SU-DHL-6 (cell line): ENCODE results near the gene DSCAML1.

Experiments
- H2AFZ ChIP-seq: fragments of 200-600 bp; sonication (generic); 2 replicates; pipeline ENCODE4 v1.6.1; 2014; ENCODE audit warnings: low read depth, mild to moderate bottlenecking, moderate library complexity, mixed read lengths, antibody characterized with exemption, low read length; ENCODE audit not compliant: severe bottlenecking
- H3F3A ChIP-seq: fragments of 200-600 bp; shearing (Covaris generic); 2 replicates; pipeline ENCODE4 v1.6.0; 2016; ENCODE audit warnings: antibody characterized with exemption, mild to moderate bottlenecking; ENCODE audit not compliant: insufficient read depth
- H3K27ac ChIP-seq: fragments of 200-600 bp; sonication (generic); 2 replicates; pipeline ENCODE4 v1.5.1; 2016; ENCODE audit warnings: low read depth, mild to moderate bottlenecking, low read length, moderate library complexity, mixed read lengths
- H3K27me3 ChIP-seq: fragments of 200-600 bp; sonication (generic), shearing (Covaris generic); 2 replicates; pipeline ENCODE4 v1.6.0; 2014; ENCODE audit warnings: mild to moderate bottlenecking, low read length
- H3K36me3 ChIP-seq: fragments of 200-600 bp; sonication (generic); 2 replicates; pipeline ENCODE4 v1.6.1; 2014; ENCODE audit warnings: mild to moderate bottlenecking, low read length, mixed read lengths
- H3K4me2 ChIP-seq: fragments of 300-600, 200-600 bp; shearing (Covaris generic), sonication (generic); 2 replicates; pipeline ENCODE4 v1.6.0; 2014; ENCODE audit warnings: low read length, low read depth, mild to moderate bottlenecking; ENCODE audit not compliant: poor library complexity, severe bottlenecking
- H3K4me3 ChIP-seq: fragments of 200-600 bp; sonication (generic); 2 replicates; pipeline ENCODE4 v1.5.1; 2014; ENCODE audit warnings: antibody characterized with exemption, low read length, mild to moderate bottlenecking, mixed read lengths; ENCODE audit not compliant: insufficient read depth, poor library complexity, severe bottlenecking
- H3K79me2 ChIP-seq: fragments of 200-600 bp; sonication (generic); 2 replicates; pipeline ENCODE4 v1.6.1; 2014; ENCODE audit warnings: mild to moderate bottlenecking, low read length, moderate library complexity; ENCODE audit not compliant: insufficient read depth
- H3K9ac ChIP-seq: fragments of 200-600 bp; sonication (generic); 2 replicates; pipeline ENCODE4 v1.7.0; 2014; ENCODE audit warnings: mild to moderate bottlenecking, low read length
- H3K9me2 ChIP-seq: fragments of 200-600 bp; sonication (generic); replicated peaks from 2 replicates; pipeline ENCODE4 v1.6.1; 2014; ENCODE audit warnings: low read length; ENCODE audit not compliant: insufficient read depth
- H3K9me3 ChIP-seq: fragments of 200-600 bp; sonication (generic); 2 replicates; pipeline ENCODE4 v1.6.1; 2014; ENCODE audit warnings: low read length, mixed read lengths; ENCODE audit not compliant: insufficient read depth
- H4K20me1 ChIP-seq: fragments of 200-600 bp; sonication (generic); 2 replicates; pipeline ENCODE4 v1.6.1; 2014; ENCODE audit warnings: low read depth, mild to moderate bottlenecking, antibody characterized with exemption, low read length, moderate library complexity, mixed read lengths
- EZH2phosphoT487 ChIP-seq: fragments of 200-600 bp; sonication (generic), shearing (Covaris generic); conservative IDR thresholded peaks from 2 replicates; pipeline ENCODE4 v1.6.1; 2018; ENCODE audit warnings: mild to moderate bottlenecking, antibody characterized with exemption, low read length, moderate library complexity, mixed read lengths
- TF ChIP-seq, protein P1 (sequence below): fragments of 200-600 bp; sonication (generic); IDR thresholded peaks from one replicate; pipeline ENCODE4 v1.5.1; 2017; ENCODE audit warnings: antibody characterized with exemption, mild to moderate bottlenecking, low read length, moderate library complexity; ENCODE audit not compliant: insufficient read depth, poor library complexity, severe bottlenecking

Gene DSCAML1

GRCh38 chr11:117782101-117782500, 14.9 kb downstream of the DSCAML1 start:
- no peak overlapping the region for H2AFZ ChIP-seq
- no peaks in the 10 kb centered on the region for H4K20me1 ChIP-seq
- H3F3A ChIP-seq, result no peaks in the 10 kb centered on the region
- no peak overlapping the region for H3K9ac ChIP-seq
- H3K4me2 ChIP-seq, result no peak overlapping the region
- no peaks in the 10 kb centered on the region for H3K36me3 ChIP-seq
- no peaks in the 10 kb centered on the region for H3K79me2 ChIP-seq
- no peak overlapping the region for H3K4me3 ChIP-seq
- no peaks in the 10 kb centered on the region for H3K9me2 ChIP-seq
- TF ChIP-seq EZH2phosphoT487, result no peak
- TF ChIP-seq, protein P1, sequence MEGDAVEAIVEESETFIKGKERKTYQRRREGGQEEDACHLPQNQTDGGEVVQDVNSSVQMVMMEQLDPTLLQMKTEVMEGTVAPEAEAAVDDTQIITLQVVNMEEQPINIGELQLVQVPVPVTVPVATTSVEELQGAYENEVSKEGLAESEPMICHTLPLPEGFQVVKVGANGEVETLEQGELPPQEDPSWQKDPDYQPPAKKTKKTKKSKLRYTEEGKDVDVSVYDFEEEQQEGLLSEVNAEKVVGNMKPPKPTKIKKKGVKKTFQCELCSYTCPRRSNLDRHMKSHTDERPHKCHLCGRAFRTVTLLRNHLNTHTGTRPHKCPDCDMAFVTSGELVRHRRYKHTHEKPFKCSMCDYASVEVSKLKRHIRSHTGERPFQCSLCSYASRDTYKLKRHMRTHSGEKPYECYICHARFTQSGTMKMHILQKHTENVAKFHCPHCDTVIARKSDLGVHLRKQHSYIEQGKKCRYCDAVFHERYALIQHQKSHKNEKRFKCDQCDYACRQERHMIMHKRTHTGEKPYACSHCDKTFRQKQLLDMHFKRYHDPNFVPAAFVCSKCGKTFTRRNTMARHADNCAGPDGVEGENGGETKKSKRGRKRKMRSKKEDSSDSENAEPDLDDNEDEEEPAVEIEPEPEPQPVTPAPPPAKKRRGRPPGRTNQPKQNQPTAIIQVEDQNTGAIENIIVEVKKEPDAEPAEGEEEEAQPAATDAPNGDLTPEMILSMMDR, result no peak
- H3K27me3 ChIP-seq, result no peaks in the 10 kb centered on the region
- no peaks in the 10 kb centered on the region for H3K9me3 ChIP-seq
- no peak overlapping the region for H3K27ac ChIP-seq

DNA sequence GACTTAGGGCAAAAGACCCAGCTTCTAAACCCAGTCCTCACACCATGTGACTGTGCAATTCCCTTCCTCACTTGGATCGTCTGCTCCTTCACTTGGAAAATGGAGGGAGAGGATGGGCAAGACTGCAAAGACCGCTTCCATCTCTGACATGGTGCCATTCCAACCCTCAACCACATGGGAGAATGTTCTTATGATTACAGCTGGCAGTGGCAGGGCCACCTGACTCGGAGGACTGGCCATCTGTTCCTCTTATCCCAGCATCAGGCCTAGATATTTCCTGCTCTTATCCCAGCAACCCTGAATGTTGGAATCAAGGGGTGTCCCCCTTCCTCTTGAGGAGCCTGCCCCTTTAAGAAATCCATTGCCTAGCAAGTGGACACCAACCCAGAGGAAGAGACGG, 15.4 kb downstream of the DSCAML1 start:
- Histone ChIP-seq H4K20me1 (no peaks in the 10 kb centered on the region), H3K4me3 (no peak overlapping the region), H3K9me3 (no peaks in the 10 kb centered on the region), H3K27ac (no peak overlapping the region), H3F3A (no peaks in the 10 kb centered on the region), H3K27me3 (no peaks in the 10 kb centered on the region), H3K9me2 (no peaks in the 10 kb centered on the region), H3K4me2 (no peak overlapping the region), H3K36me3 (no peaks in the 10 kb centered on the region), H3K9ac (no peak overlapping the region), H2AFZ (no peak overlapping the region), H3K79me2 (no peaks in the 10 kb centered on the region)
- TF ChIP-seq EZH2phosphoT487, result no peak
- TF ChIP-seq, protein P1, result no peak

DNA sequence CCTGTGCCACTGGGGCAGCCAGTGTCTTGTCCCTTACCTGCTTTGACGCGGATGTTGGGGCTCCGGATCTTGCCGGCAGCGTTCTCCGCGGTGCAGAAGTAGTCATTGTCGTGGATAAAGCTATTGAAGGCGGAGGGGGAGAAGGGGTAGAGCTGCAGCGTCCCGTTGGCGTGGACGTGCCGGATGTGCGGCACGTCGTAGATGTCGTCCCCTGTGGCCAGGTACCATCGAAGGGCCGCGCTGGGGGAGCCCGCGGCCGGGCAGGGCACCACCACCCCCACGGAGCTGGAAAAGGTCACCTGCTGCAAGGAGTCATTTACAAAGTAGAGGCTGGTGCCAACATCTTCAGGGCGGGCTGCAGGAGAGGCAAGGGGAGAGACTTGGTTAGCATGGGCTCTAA, 16.6 kb downstream of the DSCAML1 start:
- Histone ChIP-seq H3K4me3 (no peak overlapping the region), H3K79me2 (no peaks in the 10 kb centered on the region)
- TF ChIP-seq, protein P1, result no peak
- no peak for TF ChIP-seq EZH2phosphoT487

More for the DNA sequence above, 16.6 kb downstream of the DSCAML1 start:
- Histone ChIP-seq H2AFZ (no peak overlapping the region), H3K4me2 (no peak overlapping the region), H3K9ac (no peak overlapping the region), H3K9me2 (no peaks in the 10 kb centered on the region), H3K27ac (no peak overlapping the region), H3K9me3 (no peaks in the 10 kb centered on the region), H3K27me3 (no peaks in the 10 kb centered on the region), H3K36me3 (no peaks in the 10 kb centered on the region), H3F3A (no peaks in the 10 kb centered on the region), H4K20me1 (no peaks in the 10 kb centered on the region)
